CD4-positive, alpha-beta T cell (primary cell): ENCODE data around the gene ANKRD45. TPM values are rescaled to one million over a fixed set of nuclear protein-coding genes. Genes with fewer than 3 reads are reported as not detected.
"Not testable (repeated sequence)": the region's sequence is repeated elsewhere in the genome, so short reads cannot be mapped to it uniquely, and the experiment has no call there.

ENCODE experiments used
- ATAC-seq: fragments of 200-7000 bp; cut with Tn5 transposase; one replicate; pipeline ENCODE4 v1.10.0; 2022; ENCODE audit warnings: mild to moderate bottlenecking; ENCODE audit not compliant: poor library complexity
- CTCF ChIA-PET: fragments of 350-600 bp; sonication (Branson Sonifier 250); formaldehyde crosslinking; loops from one replicate; lab custom pipeline; 2021; ENCODE audit warnings: antibody characterized with exemption, inconsistent platforms; lab: Charles Lee
- POLR2A ChIA-PET: fragments of 350-600 bp; sonication (Branson Sonifier 250); formaldehyde crosslinking; loops from one replicate; lab custom pipeline; 2021; ENCODE audit warnings: antibody characterized with exemption, inconsistent platforms; lab: Charles Lee
- DNase-seq, 14 experiments: peaks; one replicate each; pipeline ENCODE4 v3.0.0-alpha.2; 2013 to 2020; ENCODE audit warnings: mixed read lengths in 2 of 14
- H3K27ac ChIP-seq, 2 donors: one replicate each; pipeline versions ENCODE4 v1.5.1 to v1.7.0; 2013; ENCODE audit warnings: low read length in 2 of 2, low read depth in 1 of 2, mild to moderate bottlenecking in 1 of 2
- H3K27me3 ChIP-seq, 2 experiments: 1 replicate in 1 of 2; 2 replicates in 1 of 2; pipeline versions ENCODE4 v1.6.1 to v1.7.0; 2013; ENCODE audit warnings: low read length in 2 of 2, control low read depth in 1 of 2, mild to moderate bottlenecking in 1 of 2, moderate library complexity in 1 of 2; ENCODE audit not compliant: insufficient read depth in 2 of 2, control insufficient read depth in 1 of 2
- H3K36me3 ChIP-seq: one replicate; pipeline ENCODE4 v1.6.1; 2013; ENCODE audit warnings: low read length, control low read depth; ENCODE audit not compliant: insufficient read depth
- H3K4me1 ChIP-seq: one replicate; pipeline ENCODE4 v1.6.1; 2013; ENCODE audit warnings: low read length, control low read depth; ENCODE audit not compliant: insufficient read depth
- H3K4me3 ChIP-seq: one replicate; pipeline ENCODE4 v1.5.1; 2013; ENCODE audit warnings: mild to moderate bottlenecking, low read length, moderate library complexity
- H3K9me3 ChIP-seq, 2 experiments: 1 replicate in 1 of 2; 2 replicates in 1 of 2; pipeline versions ENCODE4 v1.6.1 to v1.7.0; 2013; ENCODE audit warnings: low read length in 2 of 2, mild to moderate bottlenecking in 2 of 2, control low read depth in 1 of 2, moderate library complexity in 1 of 2; ENCODE audit not compliant: control insufficient read depth in 1 of 2, insufficient read depth in 1 of 2
- H3K27ac Mint-ChIP-seq: one replicate; pipeline ENCODE4 v1.8.0; 2020; ENCODE audit warnings: mixed read lengths
- H3K27me3 Mint-ChIP-seq: one replicate; pipeline ENCODE4 v1.8.0; 2021; ENCODE audit warnings: mixed read lengths
- H3K36me3 Mint-ChIP-seq: one replicate; pipeline ENCODE4 v1.8.0; 2021; ENCODE audit warnings: low read depth, mixed read lengths
- H3K4me1 Mint-ChIP-seq: one replicate; pipeline ENCODE4 v1.8.0; 2021; ENCODE audit warnings: low read depth, mixed read lengths
- H3K4me3 Mint-ChIP-seq: one replicate; pipeline ENCODE4 v1.8.0; 2020; ENCODE audit warnings: mild to moderate bottlenecking, mixed read lengths
- H3K9me3 Mint-ChIP-seq: one replicate; pipeline ENCODE4 v1.8.0; 2020; ENCODE audit warnings: mixed read lengths
- CTCF ChIP-seq: fragments of 200-600 bp; IDR thresholded peaks from one replicate; pipeline ENCODE4 v1.8.0; 2022; ENCODE audit warnings: antibody characterized with exemption, mild to moderate bottlenecking
- intact Hi-C, 2 experiments: fragments of 100-400 bp; cut with DNase I in 1 of 2; cut with micrococcal nuclease in 1 of 2; formaldehyde crosslinking; loops; one replicate each; pipeline versions ENCODE4 v1.15.1 to v1.9.0; 2023 to 2025; cut with DNase I, micrococcal nuclease
- total RNA-seq, 174 experiments: library from RNA in 2 of 174; stranded (reverse) in 2 of 174; gene quantifications; one replicate each; pipeline ENCODE4 v1.2.3 and lab custom pipeline; 2021 to 2026

The ANKRD45 gene
- total RNA-seq, 2 experiments from 2014 or later: not detected

GRCh38 chr1:173638043-173639021, 31.3 kb downstream of the ANKRD45 start:
- Histone ChIP-seq H3K27ac (no peak overlapping the region), H3K27me3 (no peaks in the 10 kb centered on the region), H3K36me3 (no peaks in the 10 kb centered on the region), H3K4me3 (no peak overlapping the region), H3K4me1 (no peaks in the 10 kb centered on the region), H3K9me3 (peaks cover 0 to 6% of the 10 kb centered on the region in 2 experiments)
- DNase-seq (no peak), ATAC-seq (no peak)
- intact Hi-C loops: no loop called here
- H3K27me3 Mint-ChIP-seq: no peaks in the 10 kb centered on the region
- no peak for TF ChIP-seq CTCF
- H3K36me3 Mint-ChIP-seq: no peaks in the 10 kb centered on the region
- H3K4me3 Mint-ChIP-seq: no peak overlapping the region
- no peaks in the 10 kb centered on the region for H3K4me1 Mint-ChIP-seq
- H3K27ac Mint-ChIP-seq: no peak overlapping the region
- ChIA-PET CTCF (no interaction called here), POLR2A (no interaction called here)
- H3K9me3 Mint-ChIP-seq: peaks cover 3% of the 10 kb centered on the region

GRCh38 chr1:173637236-173638042, 32.2 kb downstream of the ANKRD45 start:
- H3K27me3 ChIP-seq: not testable (repeated sequence)

GRCh38 chr1:173635116-173635515, 34.5 kb downstream of the ANKRD45 start, which contains the start of gene TEX50:
Gene TEX50 (plus strand): TSS chr1:173635338. CDS start chr1:173635522, 184 bp downstream.
- Mint-ChIP-seq H3K4me3 (no peak within 1 kb of the TSS), H3K9me3 (peaks cover 3% of the 10 kb centered on the region), H3K36me3 (no peaks in the 10 kb centered on the region), H3K27ac (no peak within 1 kb of the TSS), H3K27me3 (no peaks in the 10 kb centered on the region), H3K4me1 (no peaks in the 10 kb centered on the region)
- DNase-seq: no peak
- POLR2A ChIA-PET: no interaction called here
- CTCF ChIA-PET: no interaction called here
- Histone ChIP-seq H3K9me3 (peaks cover 0 to 6% of the 10 kb centered on the region in 2 experiments), H3K27me3 (no peaks in the 10 kb centered on the region), H3K4me1 (no peaks in the 10 kb centered on the region), H3K27ac (no peak within 1 kb of the TSS), H3K36me3 (no peaks in the 10 kb centered on the region), H3K4me3 (no peak within 1 kb of the TSS)
- no peak for TF ChIP-seq CTCF
- ATAC-seq: no peak
- intact Hi-C loops: no loop called here

More at GRCh38 chr1:173637236-173638042, 32.2 kb downstream of the ANKRD45 start:
- H3K4me1 Mint-ChIP-seq, POLR2A ChIA-PET, H3K27ac Mint-ChIP-seq, H3K27me3 Mint-ChIP-seq, H3K9me3 ChIP-seq, H3K36me3 Mint-ChIP-seq, H3K4me3 ChIP-seq, H3K9me3 Mint-ChIP-seq, H3K27ac ChIP-seq, intact Hi-C loops, ATAC-seq, H3K4me3 Mint-ChIP-seq, DNase-seq, H3K4me1 ChIP-seq, H3K36me3 ChIP-seq: not testable (repeated sequence)
- CTCF ChIA-PET: interaction anchor here (1.5 kb wide), 1 partner anchor 9 kb away, joined by 6 read pairs; no protein-coding TSS in a partner anchor
